ELF-1 (cell line): ENCODE results near the gene PPM1A.

Source experiments
- DNase-seq: peaks from one replicate; pipeline ENCODE4 v3.0.0-alpha.2; 2016; ENCODE audit warnings: low read depth, low spot score

The PPM1A gene

DNA sequence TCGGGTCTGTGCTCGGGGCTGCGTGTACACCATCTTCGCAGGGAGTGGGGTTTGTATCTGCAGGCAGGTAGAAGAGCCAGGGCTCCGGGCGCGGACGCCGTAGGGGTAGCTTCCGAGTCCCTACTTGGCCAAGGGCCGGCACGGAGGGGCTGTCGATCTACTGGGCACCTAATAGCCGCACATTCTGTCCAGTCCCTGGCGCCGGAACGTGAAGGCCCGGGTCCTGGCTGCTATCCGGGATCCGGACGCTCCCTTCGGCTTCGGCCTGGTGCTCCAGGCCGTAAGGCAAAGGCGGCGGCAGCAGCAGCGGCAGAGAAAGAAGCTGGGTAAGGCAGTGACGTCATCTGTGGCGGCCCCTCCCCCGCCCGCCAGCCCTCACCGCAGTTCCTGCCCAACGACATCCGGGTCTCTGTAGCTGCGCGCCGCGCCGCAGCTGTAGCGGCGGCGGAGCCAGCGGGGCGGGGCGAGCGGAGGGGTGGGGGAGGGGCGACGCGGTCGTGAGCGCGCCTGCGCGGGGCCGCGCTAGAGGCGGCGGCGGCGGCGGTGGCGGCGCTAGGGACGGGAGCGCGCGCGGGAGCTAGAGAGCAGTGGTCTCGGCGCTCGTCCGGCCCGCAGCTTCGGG is at the start of gene PPM1A:
Gene PPM1A, plus strand, starts transcription at position 525 of the 622 bp plus-strand sequence. CDS start 33,483 bp downstream, outside the sequence.
- DNase-seq: peak; percentile 98

DNA sequence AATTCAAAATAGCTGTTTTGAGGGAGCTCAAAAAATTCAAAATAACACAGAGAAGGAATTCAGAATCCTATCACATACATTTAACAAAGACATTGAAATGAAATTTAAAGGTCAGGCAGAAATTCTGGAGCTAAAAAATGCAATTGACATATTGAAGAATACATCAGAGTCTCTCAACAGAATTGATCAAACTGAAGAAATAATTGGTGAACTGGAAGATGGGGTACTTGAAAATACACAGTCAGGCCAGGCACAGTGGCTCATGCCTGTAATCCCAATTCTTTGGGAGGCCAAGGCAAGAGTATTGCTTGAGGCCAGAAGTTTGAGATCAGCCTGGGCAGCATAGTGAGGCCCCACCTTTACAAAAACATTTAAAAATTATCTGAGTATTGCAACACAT is 49.7 kb upstream of the PPM1A start:
- DNase-seq: no peak

DNA sequence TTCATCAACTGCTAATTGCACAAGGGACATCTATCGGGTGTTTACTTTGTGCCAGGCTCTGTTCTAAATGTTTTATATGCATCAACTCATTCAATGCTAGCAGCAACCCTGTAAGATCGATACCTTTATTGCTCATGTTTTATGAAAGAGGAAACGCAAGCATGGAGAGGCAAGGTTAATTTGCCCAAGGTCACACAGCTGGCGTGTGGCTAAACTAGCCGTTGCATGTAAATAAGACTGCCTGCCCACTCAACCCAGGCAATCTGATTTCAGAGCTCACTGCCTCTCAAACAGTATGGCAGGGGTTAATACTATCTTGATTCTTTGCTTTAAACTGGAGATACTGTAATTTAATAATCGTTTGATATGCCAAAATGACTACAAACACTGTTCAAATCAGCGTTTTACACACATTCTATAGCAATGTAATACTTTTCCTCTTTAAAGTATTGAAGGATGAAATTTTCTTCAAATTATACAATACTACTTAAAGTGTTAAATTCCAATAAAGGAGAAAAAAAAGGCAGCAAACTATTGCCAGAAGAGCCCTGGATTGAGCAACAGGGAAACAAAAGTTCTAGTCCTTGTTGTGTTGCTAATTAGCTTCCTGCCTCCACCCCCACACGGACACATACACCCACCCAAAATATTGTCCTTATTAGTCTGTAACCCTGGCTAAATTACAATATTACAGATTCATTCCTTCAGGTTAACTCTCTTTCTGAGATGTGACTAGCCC is 44.7 kb upstream of the PPM1A start:
- no peak for DNase-seq

DNA sequence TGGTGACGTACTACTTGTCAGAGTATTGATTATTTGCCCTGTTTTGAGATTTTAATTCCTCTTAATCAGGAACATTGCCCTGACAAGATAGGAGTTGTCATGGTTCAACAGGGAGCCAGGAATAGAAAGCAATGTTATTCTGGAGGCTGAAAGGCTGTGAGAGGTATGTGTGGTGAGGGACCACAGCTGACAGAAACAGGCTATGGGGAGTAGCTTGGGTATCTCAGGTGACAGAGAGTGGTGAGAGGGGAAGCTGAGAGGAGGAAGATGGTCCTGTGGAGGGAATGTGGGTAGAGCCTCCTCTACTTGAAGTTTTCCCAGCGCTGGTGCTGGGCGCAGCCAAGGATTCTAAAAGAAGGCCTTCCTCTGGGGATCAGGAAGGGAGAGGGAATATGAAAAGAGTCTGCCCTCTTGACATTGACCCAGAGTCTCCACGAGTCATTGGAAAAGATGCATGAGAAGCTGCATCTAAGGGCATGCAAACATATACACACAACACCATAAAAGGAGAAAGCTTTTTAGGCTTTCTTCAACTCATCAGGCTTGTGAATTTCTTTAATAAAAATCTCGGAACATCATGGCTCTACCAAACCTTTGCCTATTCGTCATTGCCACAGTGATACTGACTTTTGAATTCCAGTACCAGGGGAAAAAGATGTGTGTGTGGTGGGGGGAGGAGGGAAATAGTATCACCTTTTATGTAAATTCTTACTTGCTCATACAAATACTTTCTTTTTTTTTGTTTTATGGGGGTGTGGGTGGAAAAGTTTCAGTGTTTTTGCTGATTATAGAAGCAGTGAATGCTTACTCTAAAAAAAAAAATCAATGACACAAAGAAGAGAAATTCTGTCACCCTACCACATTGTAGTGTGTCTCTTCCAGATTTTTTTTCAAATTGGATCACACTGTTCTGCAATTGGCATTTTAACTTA is 43.9 kb upstream of the PPM1A start:
- DNase-seq: no peak

DNA sequence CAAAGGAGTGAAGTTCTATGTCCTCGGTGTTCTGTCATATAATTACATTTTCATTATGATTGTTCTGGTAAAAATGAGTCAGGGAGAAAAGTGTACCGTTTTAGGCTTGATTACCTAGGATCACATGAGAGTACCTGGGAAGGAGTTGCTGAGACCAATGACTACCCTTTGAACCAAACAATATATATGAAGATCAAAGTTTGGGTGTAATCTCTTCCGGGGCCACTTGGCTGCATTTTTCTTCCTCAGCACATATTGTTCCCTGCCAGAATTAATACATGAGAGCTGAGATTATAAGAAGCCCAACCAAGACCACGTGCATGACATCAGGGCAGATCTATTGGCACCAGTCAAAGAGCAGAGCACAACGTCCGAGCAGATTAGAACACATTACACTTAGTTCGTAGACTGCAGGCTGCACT is 42.8 kb upstream of the PPM1A start:
- no peak for DNase-seq

DNA sequence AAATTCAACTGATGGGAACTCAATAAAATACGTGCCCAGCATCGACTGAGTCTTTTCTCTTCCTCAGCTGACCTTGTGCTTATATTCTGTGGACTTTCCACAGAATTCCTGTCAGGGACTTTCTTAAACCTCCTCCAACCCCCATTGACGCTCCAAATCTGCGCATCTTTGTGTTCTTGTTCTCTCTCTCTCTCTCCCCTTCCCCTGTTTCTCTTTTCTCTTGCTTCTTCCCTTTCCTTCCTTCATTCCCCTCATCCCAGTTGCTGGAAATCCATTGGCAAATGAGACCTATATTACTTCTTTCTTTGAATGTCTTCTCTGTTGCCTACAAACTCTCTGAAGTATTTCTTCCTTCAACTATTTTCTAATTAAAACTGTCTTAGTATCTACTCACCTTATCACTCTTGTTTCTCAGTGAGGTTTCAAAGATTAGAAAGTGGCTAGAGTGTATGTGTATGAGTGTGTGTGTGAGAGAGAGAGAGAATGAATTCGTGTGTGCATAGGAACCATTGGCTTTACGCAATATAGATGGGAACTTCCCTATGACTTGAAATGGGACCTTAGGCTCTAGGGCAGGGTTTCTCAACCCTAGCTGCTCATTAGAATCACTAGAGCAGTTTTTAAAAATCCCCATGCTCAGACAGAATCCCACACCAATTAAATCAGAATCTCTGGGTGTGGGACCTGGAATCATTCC is 42.0 kb upstream of the PPM1A start:
- DNase-seq: no peak

DNA sequence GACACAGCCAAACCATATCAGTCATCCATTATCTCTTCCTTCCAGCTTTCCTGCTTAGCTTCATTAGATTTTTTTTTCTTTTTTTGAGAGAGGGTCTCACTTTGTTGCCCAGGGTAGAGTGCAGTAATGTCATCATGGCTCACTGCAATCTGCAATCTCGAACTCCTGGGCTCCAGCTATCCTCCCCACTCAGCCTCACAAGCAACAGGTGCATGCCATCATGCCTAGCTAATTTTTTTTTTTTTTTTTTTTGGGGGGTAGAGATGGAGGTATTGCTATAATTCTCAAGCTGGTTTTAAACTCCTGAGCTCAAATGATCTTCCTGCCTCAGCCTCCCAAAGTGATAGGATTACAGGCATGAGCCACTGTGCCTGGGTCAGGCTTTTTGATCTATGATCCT is 38.3 kb upstream of the PPM1A start:
- DNase-seq: no peak

DNA sequence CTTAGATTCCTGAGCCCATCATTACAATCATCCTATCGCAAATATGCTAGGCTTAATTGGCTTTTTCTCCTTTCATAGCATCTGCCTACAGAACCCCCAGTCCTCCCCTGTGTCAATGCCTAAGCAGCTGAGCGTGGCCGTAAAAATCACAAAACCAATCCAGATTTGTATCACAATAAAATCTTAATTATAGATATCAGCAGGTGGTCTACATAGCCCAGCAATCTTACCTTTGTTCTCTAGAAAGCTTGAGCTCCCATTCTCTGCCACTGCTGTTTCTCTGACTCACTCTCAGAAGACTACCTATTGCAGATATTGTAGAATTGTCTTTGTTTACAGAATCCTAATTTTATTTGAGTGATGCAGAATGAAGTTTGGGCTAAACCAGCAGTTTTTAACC is 37.9 kb upstream of the PPM1A start:
- no peak for DNase-seq

DNA sequence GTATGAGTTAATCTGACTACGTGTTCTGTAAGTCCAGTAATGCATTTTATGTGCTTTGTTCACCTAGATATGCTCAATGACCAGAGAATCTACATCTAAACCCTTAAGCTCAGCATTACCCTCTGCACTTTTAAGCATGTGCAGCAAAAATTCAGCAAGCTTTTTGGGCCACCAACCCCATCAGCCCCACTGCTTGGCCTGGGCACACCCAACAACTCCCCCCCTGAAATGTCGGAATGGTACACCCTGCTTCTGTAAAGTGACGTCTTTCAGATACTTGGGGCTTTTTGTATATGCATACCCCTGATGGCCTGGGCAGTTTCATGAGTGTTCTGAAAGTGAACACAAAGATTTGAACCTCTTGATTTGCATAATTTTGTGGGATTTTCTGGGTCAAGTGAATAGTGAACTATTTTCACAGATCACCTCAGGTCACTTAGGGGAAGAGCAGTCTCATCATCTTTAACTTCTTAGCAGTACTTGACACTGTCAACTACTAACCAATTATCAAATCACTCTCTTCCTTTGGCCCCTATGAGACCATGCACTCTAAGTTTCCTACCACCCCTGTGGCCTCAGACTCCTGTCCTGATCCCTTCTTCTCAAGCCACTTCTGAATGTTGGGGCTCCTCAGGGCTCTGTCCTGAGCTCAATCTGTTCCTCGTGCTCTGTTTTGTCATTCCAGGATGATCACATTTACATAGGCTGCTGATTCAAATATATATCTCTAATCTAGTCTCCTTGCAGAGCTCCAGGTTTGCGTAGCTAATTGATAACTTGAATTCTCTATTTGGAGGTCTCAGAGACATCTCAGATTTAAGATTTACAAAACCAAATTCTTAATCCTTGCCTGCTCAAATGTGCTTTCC is 36.3 kb upstream of the PPM1A start:
- no peak for DNase-seq

DNA sequence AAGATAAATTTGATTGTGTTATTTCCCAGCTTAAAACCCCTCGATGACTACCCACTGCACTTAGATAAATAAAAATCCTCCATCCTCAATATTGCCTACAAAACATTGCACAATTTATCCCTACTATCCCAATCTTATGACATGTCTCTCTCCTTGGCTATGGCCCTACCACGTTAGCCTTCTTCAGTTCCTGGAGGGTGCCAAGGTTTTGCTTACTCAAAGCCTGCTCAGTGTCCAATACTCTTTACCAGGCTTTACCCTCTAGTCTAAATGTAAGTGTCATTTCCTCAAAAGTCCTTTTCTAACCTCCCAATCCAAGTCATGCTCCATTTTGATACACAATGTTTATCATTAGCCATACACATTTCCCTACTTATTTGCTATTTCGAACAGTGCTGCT is 35.0 kb upstream of the PPM1A start:
- DNase-seq: no peak

DNA sequence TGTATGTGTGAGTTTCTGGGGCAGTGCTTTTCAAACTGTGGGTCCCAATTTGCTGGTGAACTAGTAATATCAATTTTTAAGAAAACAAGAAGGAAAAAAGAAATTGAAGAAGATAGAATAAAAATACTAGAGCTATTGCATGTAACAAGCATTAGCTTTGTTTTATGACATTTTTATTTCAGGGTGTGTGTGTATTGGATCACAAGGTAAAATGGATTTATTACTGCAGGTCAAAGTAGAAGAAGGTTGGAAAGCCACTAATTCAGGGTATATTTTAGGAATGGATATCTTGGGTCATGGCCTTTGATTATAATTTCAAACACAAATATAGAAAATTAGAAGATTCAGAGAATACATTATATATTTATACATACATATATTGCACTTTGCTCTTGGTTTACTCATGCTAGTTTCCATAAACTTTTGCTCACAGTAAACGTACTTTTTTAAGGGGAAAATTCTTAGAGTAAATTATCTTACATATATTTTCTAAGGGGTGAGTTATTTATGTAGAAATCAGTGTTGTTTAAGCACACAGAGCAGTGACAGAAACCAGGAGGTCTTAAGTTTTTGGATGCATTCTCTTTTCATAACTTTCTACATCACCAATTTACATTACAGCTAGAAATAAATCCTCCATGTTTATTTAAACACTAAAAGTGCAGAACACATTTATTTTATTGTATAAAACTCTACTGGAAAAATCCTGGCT is 34.5 kb upstream of the PPM1A start:
- DNase-seq: no peak

DNA sequence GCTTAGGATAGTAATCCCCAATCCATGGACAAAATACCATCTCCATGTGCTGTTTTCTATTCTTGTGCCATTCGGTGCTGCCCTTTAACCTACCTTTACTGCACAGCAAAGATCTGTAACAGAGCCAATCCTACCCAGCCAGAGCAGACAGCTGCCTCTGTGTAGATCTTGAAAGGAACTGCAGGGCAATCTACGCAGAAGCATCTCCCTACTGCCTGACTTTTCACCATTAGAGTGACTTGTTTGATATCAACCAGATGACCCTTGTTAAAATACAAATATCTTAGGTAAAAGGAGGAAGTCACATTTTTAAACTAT is 33.9 kb upstream of the PPM1A start:
- no peak for DNase-seq

DNA sequence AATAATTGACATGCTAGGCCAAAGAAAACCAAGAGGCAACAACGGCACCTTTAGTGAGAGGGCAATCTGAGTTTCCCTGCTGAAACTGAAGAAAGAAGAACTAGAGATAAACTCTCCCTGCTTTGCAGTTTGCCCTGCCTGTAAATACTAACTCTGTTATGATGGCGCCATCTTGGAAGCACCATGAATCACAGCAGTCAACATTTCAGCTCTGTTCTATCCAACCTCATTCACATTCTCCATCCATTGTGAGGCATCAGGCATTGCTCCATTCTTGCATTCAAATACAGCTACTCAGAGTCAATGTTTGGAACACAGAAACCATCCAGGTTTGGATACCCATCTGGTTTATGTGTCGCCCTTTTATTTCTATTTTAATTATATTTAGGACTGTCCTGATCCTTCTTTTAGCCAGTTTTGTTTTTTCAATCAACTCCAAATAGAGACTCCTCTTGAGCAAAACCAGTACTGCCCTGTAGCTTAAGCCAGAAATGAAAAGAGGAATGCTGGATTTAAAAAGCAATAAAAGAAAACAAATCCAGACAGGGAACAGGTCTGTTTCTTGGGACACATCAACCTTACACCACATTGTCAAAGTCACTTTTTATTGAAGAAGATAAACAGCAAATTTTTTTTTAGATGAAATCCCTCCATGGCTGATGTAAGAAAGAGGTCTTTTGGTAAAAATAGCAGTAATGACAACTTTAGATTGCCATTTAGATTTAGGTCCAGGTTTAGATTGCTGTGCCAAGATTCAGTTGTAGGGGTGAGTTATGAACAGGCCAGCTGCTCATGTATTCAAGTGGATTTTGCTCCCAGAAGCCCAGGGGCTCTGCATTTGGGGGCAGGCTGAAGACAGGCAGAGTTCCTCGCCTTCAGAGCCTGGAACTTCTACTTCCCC is 33.3 kb upstream of the PPM1A start:
- no peak for DNase-seq

DNA sequence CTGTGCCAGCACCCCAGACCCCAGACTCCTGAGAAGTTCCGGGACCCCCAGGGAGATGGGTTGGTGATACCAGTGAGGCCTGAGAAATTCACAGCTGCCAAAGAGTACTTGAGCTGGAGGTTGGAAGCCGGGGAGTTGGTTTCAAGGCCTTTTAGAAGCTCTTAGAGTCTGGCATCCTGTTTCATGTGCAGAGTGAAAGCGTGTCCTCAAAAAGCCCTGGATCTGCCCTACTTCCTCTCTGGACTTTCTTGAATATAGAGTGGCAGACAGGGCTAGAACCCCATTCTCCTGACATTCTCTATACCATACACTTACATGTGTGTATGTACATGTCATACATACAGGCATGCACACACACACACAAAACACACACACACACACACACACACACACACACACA is 31.3 kb upstream of the PPM1A start:
- no peak for DNase-seq

DNA sequence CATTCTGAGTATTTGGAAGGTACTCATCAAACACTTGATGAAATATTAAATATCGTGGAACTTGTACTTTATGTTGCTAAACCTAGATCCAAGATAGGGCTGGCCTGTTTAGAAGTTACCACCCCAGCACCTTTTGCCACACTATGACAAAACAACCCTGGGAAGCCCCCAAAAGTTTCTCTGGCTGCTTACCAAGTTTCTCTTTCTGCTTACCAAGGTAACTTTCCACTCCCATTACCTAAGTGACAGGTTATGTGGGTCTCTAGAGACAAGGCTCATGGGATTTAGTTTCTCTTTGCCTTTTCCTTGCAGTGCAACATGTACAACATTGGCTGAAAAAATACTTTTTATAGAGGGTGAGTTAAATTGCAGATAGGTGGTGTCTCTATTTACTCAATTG is 28.9 kb upstream of the PPM1A start:
- DNase-seq: no peak

DNA sequence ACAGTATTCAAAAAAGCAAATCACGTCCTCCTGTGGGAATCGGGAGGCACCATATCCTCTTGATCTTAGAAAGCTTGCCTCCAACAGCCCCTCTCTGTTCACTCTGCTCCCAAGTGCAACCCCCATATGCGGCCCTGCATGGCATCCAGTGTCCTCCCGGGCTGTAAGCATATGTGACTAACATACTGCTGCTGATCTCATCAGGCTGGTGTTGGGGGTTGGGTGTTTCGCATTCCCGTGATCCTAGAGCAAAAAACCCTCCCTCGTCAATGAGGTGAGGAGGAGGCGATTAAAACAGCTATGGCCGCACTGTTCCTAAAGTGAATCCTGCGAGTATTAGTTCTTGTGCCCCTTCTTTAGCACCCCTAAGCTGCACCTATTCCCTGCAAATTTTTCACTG is 28.1 kb upstream of the PPM1A start:
- no peak for DNase-seq

DNA sequence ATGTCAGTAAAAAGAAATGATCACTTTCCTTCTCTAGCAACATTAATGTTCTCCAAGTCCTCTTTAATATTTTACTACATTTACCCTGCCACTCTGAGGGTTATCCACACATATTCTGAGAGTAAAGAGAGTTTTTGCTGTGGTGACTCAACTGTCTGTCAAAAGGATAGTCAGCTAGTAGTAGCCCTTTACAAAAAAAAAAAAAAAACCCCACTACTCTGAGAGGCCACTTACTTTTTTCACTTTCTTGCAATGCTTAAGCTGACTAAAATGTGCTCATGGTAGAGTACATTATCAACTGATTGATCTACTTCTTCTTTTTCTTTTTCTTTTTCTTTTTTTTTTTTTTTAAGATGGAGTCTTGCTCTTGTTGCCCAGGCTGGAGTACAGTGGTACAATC is 27.6 kb upstream of the PPM1A start:
- DNase-seq: no peak

DNA sequence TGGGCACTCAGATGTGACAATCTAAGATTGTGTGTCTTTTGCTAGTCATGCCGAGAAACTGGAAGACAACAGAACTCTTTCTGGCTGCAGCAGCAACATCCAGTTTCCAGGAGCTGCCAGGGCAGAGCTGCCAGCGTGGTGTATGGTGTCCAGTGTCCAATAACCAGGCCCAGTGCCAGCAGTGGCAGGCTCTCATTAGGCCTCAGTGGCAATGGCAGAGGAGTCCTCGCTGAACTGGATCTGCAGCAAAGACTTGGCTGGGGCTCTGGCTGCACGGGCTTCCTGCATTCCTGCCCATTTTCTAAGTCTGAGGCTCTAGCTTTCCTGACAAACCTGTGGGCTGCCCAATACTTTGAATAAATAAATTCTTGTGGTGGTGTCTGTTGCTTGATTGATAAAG is 26.2 kb upstream of the PPM1A start:
- DNase-seq: no peak

DNA sequence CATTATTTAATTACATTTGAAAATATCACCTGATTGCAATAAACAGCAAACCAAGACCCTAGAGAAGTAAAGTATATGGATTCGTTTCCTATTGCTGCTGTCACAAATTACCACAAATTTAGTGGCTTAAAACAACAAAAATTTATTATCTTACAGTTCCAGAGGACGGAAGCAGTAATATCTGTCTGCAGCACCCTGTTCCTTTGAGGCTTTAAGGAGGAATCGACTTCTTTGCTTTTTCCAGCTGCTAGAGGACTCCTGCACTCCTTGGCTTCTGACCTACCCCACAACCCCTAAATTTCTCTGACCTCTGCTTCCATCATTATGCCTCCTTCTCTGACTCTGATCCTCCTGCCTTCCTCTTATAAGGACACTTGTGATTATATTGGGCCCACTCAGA is 23.8 kb upstream of the PPM1A start:
- DNase-seq: no peak
